ENCODE results near the gene GALNTL6.

Gene GALNTL6

GRCh38 chr4:172985552-172985951 lies 1172.3 kb downstream of the GALNTL6 start:
- Mint-ChIP-seq H3K27me3 (peaks cover 8% of the 10 kb centered on the region), H3K4me3 (no peak overlapping the region), H3K27ac (no peak overlapping the region), H3K9me3 (no peaks in the 10 kb centered on the region), H3K36me3 (no peaks in the 10 kb centered on the region), H3K4me1 (no peaks in the 10 kb centered on the region)

- H3K4me3 Mint-ChIP-seq, result no peak overlapping the region
- H3K27me3 Mint-ChIP-seq, result peaks cover 8% of the 10 kb centered on the region
- no peaks in the 10 kb centered on the region for H3K36me3 Mint-ChIP-seq
- H3K27ac Mint-ChIP-seq, result no peak overlapping the region
- H3K4me1 Mint-ChIP-seq, result no peaks in the 10 kb centered on the region
- H3K9me3 Mint-ChIP-seq, result no peaks in the 10 kb centered on the region
These were observed 1172.9 kb downstream of the GALNTL6 start for GRCh38 chr4:172986114-172986513.

- H3K27ac Mint-ChIP-seq, result no peak overlapping the region
- peaks cover 1% of the 10 kb centered on the region for H3K27me3 Mint-ChIP-seq
- no peaks in the 10 kb centered on the region for H3K36me3 Mint-ChIP-seq
- no peaks in the 10 kb centered on the region for H3K9me3 Mint-ChIP-seq
- H3K4me3 Mint-ChIP-seq, result no peak overlapping the region
- no peaks in the 10 kb centered on the region for H3K4me1 Mint-ChIP-seq
These were observed 1177.0 kb downstream of the GALNTL6 start for GRCh38 chr4:172989984-172990820.

- H3K36me3 Mint-ChIP-seq, result no peaks in the 10 kb centered on the region
- no peak overlapping the region for H3K27ac Mint-ChIP-seq
- no peaks in the 10 kb centered on the region for H3K9me3 Mint-ChIP-seq
- H3K27me3 Mint-ChIP-seq, result peaks cover 6% of the 10 kb centered on the region
- no peaks in the 10 kb centered on the region for H3K4me1 Mint-ChIP-seq
- no peak overlapping the region for H3K4me3 Mint-ChIP-seq
These were observed 1179.6 kb downstream of the GALNTL6 start for GRCh38 chr4:172992648-172993378.

GRCh38 chr4:172995161-172995560 lies 1182.0 kb downstream of the GALNTL6 start:
- peaks cover 14% of the 10 kb centered on the region for H3K27me3 Mint-ChIP-seq
- no peak overlapping the region for H3K27ac Mint-ChIP-seq
- no peaks in the 10 kb centered on the region for H3K4me1 Mint-ChIP-seq
- H3K9me3 Mint-ChIP-seq, result no peaks in the 10 kb centered on the region
- no peaks in the 10 kb centered on the region for H3K36me3 Mint-ChIP-seq
- no peak overlapping the region for H3K4me3 Mint-ChIP-seq

GRCh38 chr4:172995704-172996103 lies 1182.5 kb downstream of the GALNTL6 start:
- Mint-ChIP-seq H3K27ac (no peak overlapping the region), H3K36me3 (no peaks in the 10 kb centered on the region), H3K4me3 (no peak overlapping the region), H3K27me3 (peaks cover 14% of the 10 kb centered on the region), H3K9me3 (no peaks in the 10 kb centered on the region), H3K4me1 (no peaks in the 10 kb centered on the region)

- no peak overlapping the region for H3K4me3 Mint-ChIP-seq
- H3K27ac Mint-ChIP-seq, result no peak overlapping the region
These were observed 1183.5 kb downstream of the GALNTL6 start for GRCh38 chr4:172996571-172997216.

GRCh38 chr4:172997217-172997609 lies 1184.0 kb downstream of the GALNTL6 start:
- Mint-ChIP-seq H3K4me3 (no peak overlapping the region), H3K27ac (no peak overlapping the region), H3K4me1 (no peaks in the 10 kb centered on the region), H3K27me3 (peaks cover 14% of the 10 kb centered on the region), H3K36me3 (no peaks in the 10 kb centered on the region), H3K9me3 (no peaks in the 10 kb centered on the region)

More at GRCh38 chr4:172996571-172997216, 1183.5 kb downstream of the GALNTL6 start:
- Mint-ChIP-seq H3K9me3 (no peaks in the 10 kb centered on the region), H3K4me1 (no peaks in the 10 kb centered on the region), H3K27me3 (peaks cover 14% of the 10 kb centered on the region), H3K36me3 (no peaks in the 10 kb centered on the region)

GRCh38 chr4:172997856-172998255 lies 1184.7 kb downstream of the GALNTL6 start:
- Mint-ChIP-seq H3K36me3 (no peaks in the 10 kb centered on the region), H3K4me1 (no peaks in the 10 kb centered on the region), H3K9me3 (no peaks in the 10 kb centered on the region), H3K27me3 (peaks cover 14% of the 10 kb centered on the region), H3K4me3 (no peak overlapping the region), H3K27ac (no peak overlapping the region)

GRCh38 chr4:172998527-172999469 lies 1185.6 kb downstream of the GALNTL6 start:
- no peak overlapping the region for H3K27ac Mint-ChIP-seq
- no peak overlapping the region for H3K4me3 Mint-ChIP-seq
- no peaks in the 10 kb centered on the region for H3K9me3 Mint-ChIP-seq
- peaks cover 14% of the 10 kb centered on the region for H3K27me3 Mint-ChIP-seq
- no peaks in the 10 kb centered on the region for H3K4me1 Mint-ChIP-seq
- no peaks in the 10 kb centered on the region for H3K36me3 Mint-ChIP-seq

GRCh38 chr4:173001571-173001970 lies 1188.4 kb downstream of the GALNTL6 start:
- Mint-ChIP-seq H3K27me3 (peaks cover 10% of the 10 kb centered on the region), H3K9me3 (no peaks in the 10 kb centered on the region), H3K4me3 (no peak overlapping the region)

GRCh38 chr4:173002830-173003561 lies 1189.8 kb downstream of the GALNTL6 start:
- no peak overlapping the region for H3K4me3 Mint-ChIP-seq
- H3K27me3 Mint-ChIP-seq, result peaks cover 8% of the 10 kb centered on the region
- no peaks in the 10 kb centered on the region for H3K4me1 Mint-ChIP-seq
- no peaks in the 10 kb centered on the region for H3K9me3 Mint-ChIP-seq
- H3K27ac Mint-ChIP-seq, result no peak overlapping the region
- H3K36me3 Mint-ChIP-seq, result no peaks in the 10 kb centered on the region

More at GRCh38 chr4:173001571-173001970, 1188.4 kb downstream of the GALNTL6 start:
- no peaks in the 10 kb centered on the region for H3K36me3 Mint-ChIP-seq
- H3K27ac Mint-ChIP-seq, result no peak overlapping the region
- H3K4me1 Mint-ChIP-seq, result no peaks in the 10 kb centered on the region

- Mint-ChIP-seq H3K4me1 (no peaks in the 10 kb centered on the region), H3K4me3 (no peak overlapping the region), H3K27me3 (no peaks in the 10 kb centered on the region), H3K9me3 (no peaks in the 10 kb centered on the region), H3K27ac (no peak overlapping the region), H3K36me3 (no peaks in the 10 kb centered on the region)
These were observed 1192.9 kb downstream of the GALNTL6 start for GRCh38 chr4:173005912-173006633.

- H3K4me1 Mint-ChIP-seq, result no peaks in the 10 kb centered on the region
- no peaks in the 10 kb centered on the region for H3K9me3 Mint-ChIP-seq
- no peak overlapping the region for H3K4me3 Mint-ChIP-seq
- no peak overlapping the region for H3K27ac Mint-ChIP-seq
- no peaks in the 10 kb centered on the region for H3K36me3 Mint-ChIP-seq
- H3K27me3 Mint-ChIP-seq, result no peaks in the 10 kb centered on the region
These were observed 1195.2 kb downstream of the GALNTL6 start for GRCh38 chr4:173008436-173008835.

All from activated naive CD4-positive, alpha-beta T cell treated with anti-CD3 and anti-CD28 coated beads, Interleukin-2, amount 50 U/mL, for 24 hours (primary cell).